Body of pancreas (tissue), 4 donors: ENCODE measurements around the gene ZNF771.

Experiments used
- POLR2A ChIP-seq, 3 donors: fragments of 450-650 bp; IDR thresholded peaks; one replicate each; pipeline ENCODE4 v1.6.1; 2016; ENCODE audit warnings: antibody characterized with exemption in 3 of 3, mild to moderate bottlenecking in 2 of 3
- TF ChIP-seq, protein P1 (sequence below), 7 experiments: fragments of 450-650 bp in 4 of 7; fragments of 200-600 bp in 3 of 7; sonication (generic) in 3 of 7; IDR thresholded peaks; one replicate each; pipeline ENCODE4 v1.5.1; 2016 to 2019; ENCODE audit warnings: antibody characterized with exemption in 7 of 7

GRCh38 chr16:30381291-30382041 is 25.9 kb upstream of the ZNF771 start:
- TF ChIP-seq, protein P1, sequence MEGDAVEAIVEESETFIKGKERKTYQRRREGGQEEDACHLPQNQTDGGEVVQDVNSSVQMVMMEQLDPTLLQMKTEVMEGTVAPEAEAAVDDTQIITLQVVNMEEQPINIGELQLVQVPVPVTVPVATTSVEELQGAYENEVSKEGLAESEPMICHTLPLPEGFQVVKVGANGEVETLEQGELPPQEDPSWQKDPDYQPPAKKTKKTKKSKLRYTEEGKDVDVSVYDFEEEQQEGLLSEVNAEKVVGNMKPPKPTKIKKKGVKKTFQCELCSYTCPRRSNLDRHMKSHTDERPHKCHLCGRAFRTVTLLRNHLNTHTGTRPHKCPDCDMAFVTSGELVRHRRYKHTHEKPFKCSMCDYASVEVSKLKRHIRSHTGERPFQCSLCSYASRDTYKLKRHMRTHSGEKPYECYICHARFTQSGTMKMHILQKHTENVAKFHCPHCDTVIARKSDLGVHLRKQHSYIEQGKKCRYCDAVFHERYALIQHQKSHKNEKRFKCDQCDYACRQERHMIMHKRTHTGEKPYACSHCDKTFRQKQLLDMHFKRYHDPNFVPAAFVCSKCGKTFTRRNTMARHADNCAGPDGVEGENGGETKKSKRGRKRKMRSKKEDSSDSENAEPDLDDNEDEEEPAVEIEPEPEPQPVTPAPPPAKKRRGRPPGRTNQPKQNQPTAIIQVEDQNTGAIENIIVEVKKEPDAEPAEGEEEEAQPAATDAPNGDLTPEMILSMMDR (IDR thresholded peaks at IDR 0.05) = no peak
- TF ChIP-seq POLR2A (IDR thresholded peaks at IDR 0.05) = no peak
